Caco-2 (cell line): Measurements from ENCODE around the gene DAPL1. TPM values are rescaled to one million over a fixed set of nuclear protein-coding genes. Genes with fewer than 3 reads are reported as not detected.

ENCODE experiments used
- BruUV-seq: library from RNA; stranded (reverse); fragments of 400-500 nt; replicated peaks from 2 replicates; lab custom pipeline; 2021; lab: Mats Ljungman, UMichigan
- CTCF ChIA-PET: fragments of 300-600 bp; sonication (Branson Sonifier 250); formaldehyde crosslinking; loops from one replicate; lab custom pipeline; 2022; ENCODE audit warnings: antibody characterized with exemption; lab: Charles Lee
- POLR2A ChIA-PET: fragments of 300-600 bp; sonication (Branson Sonifier 250); formaldehyde crosslinking; loops from one replicate; lab custom pipeline; 2022; ENCODE audit warnings: antibody characterized with exemption; lab: Charles Lee
- DNase-seq, 2 experiments: peaks; one replicate each; pipeline versions ENCODE4 v3.0.0 to v3.0.0-alpha.2; 2020 to 2022
- H3K27me3 ChIP-seq: replicated peaks from 2 replicates; pipeline ENCODE4 v1.6.0; 2011; ENCODE audit warnings: low read length; ENCODE audit not compliant: control insufficient read depth, insufficient read depth
- H3K36me3 ChIP-seq: 2 replicates; pipeline ENCODE4 v1.5.1; 2011; ENCODE audit warnings: low read length; ENCODE audit not compliant: control insufficient read depth, insufficient read depth
- H3K4me1 ChIP-seq: fragments of 250-450 bp; sonication (Bioruptor Pico); 2 replicates; pipeline ENCODE4 v1.5.1; 2020; ENCODE audit warnings: mild to moderate bottlenecking
- H3K4me3 ChIP-seq: 2 replicates; pipeline ENCODE4 v1.5.1; 2011; ENCODE audit warnings: low read depth, mild to moderate bottlenecking, control low read depth, low read length
- H3K9me3 ChIP-seq: fragments of 250-450 bp; sonication (Bioruptor Pico); 2 replicates; pipeline ENCODE4 v1.5.1; 2020; ENCODE audit warnings: mild to moderate bottlenecking, moderate library complexity
- H3K27ac Mint-ChIP-seq: one replicate; pipeline ENCODE4 v1.8.0; 2022; ENCODE audit warnings: mixed read lengths; ENCODE audit not compliant: unreplicated experiment
- H3K27me3 Mint-ChIP-seq: one replicate; pipeline ENCODE4 v1.8.0; 2022; ENCODE audit warnings: mixed read lengths; ENCODE audit not compliant: insufficient read depth, unreplicated experiment
- H3K36me3 Mint-ChIP-seq: one replicate; pipeline ENCODE4 v1.8.0; 2022; ENCODE audit warnings: mild to moderate bottlenecking, mixed read lengths; ENCODE audit not compliant: insufficient read depth, unreplicated experiment
- H3K4me1 Mint-ChIP-seq: one replicate; pipeline ENCODE4 v1.8.0; 2022; ENCODE audit warnings: low read depth, mixed read lengths; ENCODE audit not compliant: unreplicated experiment
- H3K4me3 Mint-ChIP-seq: one replicate; pipeline ENCODE4 v1.8.0; 2022; ENCODE audit warnings: mild to moderate bottlenecking, moderate library complexity, mixed read lengths; ENCODE audit not compliant: unreplicated experiment
- H3K9me3 Mint-ChIP-seq: one replicate; pipeline ENCODE4 v1.8.0; 2022; ENCODE audit warnings: mixed read lengths; ENCODE audit not compliant: unreplicated experiment
- CTCF ChIP-seq, 2 experiments: fragments of 200-600 bp in 1 of 2; IDR thresholded peaks; 1 replicate in 1 of 2; 2 replicates in 1 of 2; pipeline versions ENCODE4 v1.5.1 to v1.8.0; 2011 to 2022; ENCODE audit warnings: antibody characterized with exemption in 1 of 2, control low read depth in 1 of 2, inconsistent platforms in 1 of 2, low read depth in 1 of 2, low read length in 1 of 2, mild to moderate bottlenecking in 1 of 2, moderate library complexity in 1 of 2; ENCODE audit not compliant: insufficient read depth in 1 of 2, severe bottlenecking in 1 of 2, unreplicated experiment in 1 of 2
- intact Hi-C: fragments of 100-400 bp; cut with micrococcal nuclease; formaldehyde crosslinking; loops from one replicate; pipeline ENCODE4 v1.10.0; 2022; ENCODE audit not compliant: unreplicated experiment
- total RNA-seq: library from RNA; stranded (reverse); gene quantifications from 2 replicates; pipeline ENCODE4 v1.2.3, GENCODE V29; 2022

DAPL1 gene
- total RNA-seq, 1 experiment from 2014 or later = not detected

GRCh38 chr2:158805936-158806335 lies 10.8 kb downstream of the DAPL1 start:
- no peak for DNase-seq
- no peak overlapping the region for H3K4me3 Mint-ChIP-seq
- no peaks in the 10 kb centered on the region for H3K27me3 Mint-ChIP-seq
- ChIA-PET CTCF (no interaction called here), POLR2A (no interaction called here)
- Histone ChIP-seq H3K4me1 (peaks cover 8% of the 10 kb centered on the region), H3K27me3 (no peaks in the 10 kb centered on the region), H3K9me3 (no peaks in the 10 kb centered on the region), H3K36me3 (no peaks in the 10 kb centered on the region), H3K4me3 (no peak overlapping the region)
- peaks cover 8% of the 10 kb centered on the region for H3K4me1 Mint-ChIP-seq
- BruUV-seq = no TSS peak
- no peaks in the 10 kb centered on the region for H3K36me3 Mint-ChIP-seq
- H3K27ac Mint-ChIP-seq = no peak overlapping the region
- H3K9me3 Mint-ChIP-seq = no peaks in the 10 kb centered on the region
- intact Hi-C loops = no loop called here
- no peak for TF ChIP-seq CTCF (IDR thresholded peaks at IDR 0.05; ENCODE audit: insufficient read depth in 1 of 2, low read depth in 1 of 2, low read length in 1 of 2, severe bottlenecking in 1 of 2, unreplicated experiment in 1 of 2)

- Mint-ChIP-seq H3K4me1 (peaks cover 8% of the 10 kb centered on the region), H3K4me3 (no peak overlapping the region), H3K27me3 (no peaks in the 10 kb centered on the region), H3K27ac (no peak overlapping the region), H3K36me3 (no peaks in the 10 kb centered on the region), H3K9me3 (no peaks in the 10 kb centered on the region)
- H3K4me3 ChIP-seq = no peak overlapping the region
- ChIA-PET POLR2A (no interaction called here), CTCF (no interaction called here)
- no TSS peak for BruUV-seq
- no peaks in the 10 kb centered on the region for H3K9me3 ChIP-seq
- DNase-seq = no peak
- no peaks in the 10 kb centered on the region for H3K36me3 ChIP-seq
- H3K27me3 ChIP-seq = no peaks in the 10 kb centered on the region
- no peak for TF ChIP-seq CTCF (IDR thresholded peaks at IDR 0.05; ENCODE audit: insufficient read depth in 1 of 2, low read depth in 1 of 2, low read length in 1 of 2, severe bottlenecking in 1 of 2, unreplicated experiment in 1 of 2)
- peaks cover 8% of the 10 kb centered on the region for H3K4me1 ChIP-seq
- intact Hi-C loops = no loop called here
Measured at GRCh38 chr2:158806941-158807340, 11.8 kb downstream of the DAPL1 start.

- ChIA-PET POLR2A (no interaction called here), CTCF (no interaction called here)
- no peak for TF ChIP-seq CTCF (IDR thresholded peaks at IDR 0.05; ENCODE audit: insufficient read depth in 1 of 2, low read depth in 1 of 2, low read length in 1 of 2, severe bottlenecking in 1 of 2, unreplicated experiment in 1 of 2)
- Histone ChIP-seq H3K9me3 (no peaks in the 10 kb centered on the region), H3K4me1 (no peaks in the 10 kb centered on the region), H3K4me3 (no peak overlapping the region), H3K36me3 (no peaks in the 10 kb centered on the region), H3K27me3 (no peaks in the 10 kb centered on the region)
- no peaks in the 10 kb centered on the region for H3K4me1 Mint-ChIP-seq
- no peaks in the 10 kb centered on the region for H3K27me3 Mint-ChIP-seq
- BruUV-seq = no TSS peak
- no peak overlapping the region for H3K27ac Mint-ChIP-seq
- no peaks in the 10 kb centered on the region for H3K9me3 Mint-ChIP-seq
- DNase-seq = no peak
- intact Hi-C loops = no loop called here
- no peaks in the 10 kb centered on the region for H3K36me3 Mint-ChIP-seq
- H3K4me3 Mint-ChIP-seq = no peak overlapping the region
Measured at GRCh38 chr2:158808426-158808825, 13.3 kb downstream of the DAPL1 start.
